CD14-positive monocyte (primary cell): Measurements from ENCODE around the gene ACSL3. TPM values are rescaled to one million over a fixed set of nuclear protein-coding genes. Genes with fewer than 3 reads are reported as not detected.
A peak's percentile ranks its signal among the peaks of the same experiment; 100 is the strongest.

Source experiments
- DNase-seq, 3 donors: peaks; one replicate each; pipeline ENCODE4 v3.0.0-alpha.2; 2011 to 2022
- H2AFZ ChIP-seq: 2 replicates; pipeline ENCODE4 v1.6.0; 2012; ENCODE audit warnings: mild to moderate bottlenecking, low read depth, low read length, inconsistent platforms; ENCODE audit not compliant: insufficient read depth, poor library complexity, severe bottlenecking
- H3K27ac ChIP-seq, 2 donors: 1 replicate in 1 of 2; 2 replicates in 1 of 2; pipeline ENCODE4 v1.5.1; 2012 to 2013; ENCODE audit warnings: low read length in 2 of 2, control low read depth in 1 of 2, inconsistent platforms in 1 of 2, low read depth in 1 of 2, mild to moderate bottlenecking in 1 of 2
- H3K27me3 ChIP-seq, 2 donors: one replicate each; pipeline versions ENCODE4 v1.6.0 to v1.6.1; 2011 to 2013; ENCODE audit warnings: low read length in 2 of 2; ENCODE audit not compliant: control insufficient read depth in 2 of 2, insufficient read depth in 2 of 2
- H3K36me3 ChIP-seq, 2 donors: replicated peaks in 1 of 2; 1 replicate in 1 of 2; 2 replicates in 1 of 2; pipeline versions ENCODE4 v1.5.1 to v1.6.1; 2012 to 2013; ENCODE audit warnings: low read length in 2 of 2, control low read depth in 1 of 2, inconsistent platforms in 1 of 2, mild to moderate bottlenecking in 1 of 2; ENCODE audit not compliant: insufficient read depth in 2 of 2, control insufficient read depth in 1 of 2
- H3K4me1 ChIP-seq, 2 donors: 1 replicate in 1 of 2; 2 replicates in 1 of 2; pipeline versions ENCODE4 v1.5.1 to v1.6.1; 2012 to 2013; ENCODE audit warnings: low read length in 2 of 2, control low read depth in 1 of 2, inconsistent platforms in 1 of 2, mild to moderate bottlenecking in 1 of 2, moderate library complexity in 1 of 2; ENCODE audit not compliant: insufficient read depth in 2 of 2, control insufficient read depth in 1 of 2
- H3K4me2 ChIP-seq: replicated peaks from 2 replicates; pipeline ENCODE3; 2012; ENCODE audit warnings: low read length, moderate library complexity, mild to moderate bottlenecking; ENCODE audit not compliant: poor library complexity, severe bottlenecking; ENCODE audit errors: extremely low read depth
- H3K4me3 ChIP-seq, 3 experiments: fragments of 200-600 bp in 1 of 3; sonication (generic) in 1 of 3; replicated peaks in 1 of 3; 1 replicate in 2 of 3; 2 replicates in 1 of 3; pipeline ENCODE4 v1.5.1; 2011 to 2013; ENCODE audit warnings: low read length in 3 of 3, mild to moderate bottlenecking in 3 of 3, control low read depth in 2 of 3, low read depth in 2 of 3, inconsistent platforms in 1 of 3, moderate library complexity in 1 of 3
- H3K79me2 ChIP-seq: 2 replicates; pipeline ENCODE4 v1.6.0; 2012; ENCODE audit warnings: mild to moderate bottlenecking, control low read depth, inconsistent platforms, low read length, moderate library complexity; ENCODE audit not compliant: insufficient read depth
- H3K9ac ChIP-seq: 2 replicates; pipeline ENCODE4 v1.6.0; 2017; ENCODE audit warnings: low read length, mild to moderate bottlenecking; ENCODE audit not compliant: insufficient read depth, poor library complexity, severe bottlenecking
- H3K9me3 ChIP-seq, 2 donors: replicated peaks in 1 of 2; 1 replicate in 1 of 2; 2 replicates in 1 of 2; pipeline versions ENCODE4 v1.5.1 to v1.6.1; 2012 to 2013; ENCODE audit warnings: low read length in 2 of 2, control low read depth in 1 of 2; ENCODE audit not compliant: control insufficient read depth in 1 of 2, insufficient read depth in 1 of 2
- H4K20me1 ChIP-seq: 2 replicates; pipeline ENCODE4 v1.6.0; 2012; ENCODE audit warnings: mild to moderate bottlenecking, low read length, control low read depth, moderate library complexity; ENCODE audit not compliant: insufficient read depth
- H3K27ac Mint-ChIP-seq, 7 donors: one replicate each; pipeline ENCODE4 v1.8.0; 2020; ENCODE audit warnings: mild to moderate bottlenecking in 7 of 7, mixed read lengths in 7 of 7, moderate library complexity in 6 of 7, inconsistent platforms in 2 of 7
- H3K27me3 Mint-ChIP-seq, 3 donors: one replicate each; pipeline ENCODE4 v1.8.0; 2021 to 2022; ENCODE audit warnings: low read depth in 3 of 3, mild to moderate bottlenecking in 3 of 3, mixed read lengths in 3 of 3, moderate library complexity in 3 of 3, inconsistent platforms in 1 of 3
- H3K36me3 Mint-ChIP-seq, 2 donors: one replicate each; pipeline ENCODE4 v1.8.0; 2020; ENCODE audit warnings: mixed read lengths in 2 of 2, inconsistent platforms in 1 of 2, mild to moderate bottlenecking in 1 of 2
- H3K4me1 Mint-ChIP-seq: one replicate; pipeline ENCODE4 v1.8.0; 2020; ENCODE audit warnings: mild to moderate bottlenecking, mixed read lengths
- H3K4me3 Mint-ChIP-seq, 2 donors: one replicate each; pipeline ENCODE4 v1.8.0; 2020; ENCODE audit warnings: mild to moderate bottlenecking in 2 of 2, mixed read lengths in 2 of 2, moderate library complexity in 1 of 2
- H3K9me3 Mint-ChIP-seq, 7 donors: one replicate each; pipeline ENCODE4 v1.8.0; 2020 to 2022; ENCODE audit warnings: mixed read lengths in 7 of 7, mild to moderate bottlenecking in 6 of 7, moderate library complexity in 6 of 7, inconsistent platforms in 2 of 7
- CTCF ChIP-seq: fragments of 200-600 bp; IDR thresholded peaks from one replicate; pipeline ENCODE4 v1.8.0; 2022; ENCODE audit warnings: antibody characterized with exemption, mild to moderate bottlenecking
- WGBS: methylation state at CpG from one replicate; pipeline ENCODE4 v1.1.5; 2013; ENCODE audit warnings: missing lambda C conversion rate; ENCODE audit not compliant: insufficient coverage; 5-methylcytosine and 5-hydroxymethylcytosine counted together
- intact Hi-C, 2 donors: fragments of 100-400 bp; cut with micrococcal nuclease; formaldehyde crosslinking; loops; one replicate each; pipeline versions ENCODE4 v1.15.0 to v1.15.1; 2023
- polyA plus RNA-seq, 3 donors: library from polyadenylated mRNA; depleted of rRNA in 1 of 3; unstranded in 2 of 3; stranded (reverse) in 1 of 3; fragments of 300-500 nt in 2 of 3; fragments of >200 nt in 1 of 3; fragmentation: Illumina TruSeq in 2 of 3; gene quantifications; 1 replicate in 2 of 3; 2 replicates in 1 of 3; pipeline ENCODE4 v1.2.3, GENCODE V29; 2012 to 2021

ACSL3 gene
- polyA plus RNA-seq, 3 donors = 8.8 to 24.4 (median 19.9) TPM

DNA sequence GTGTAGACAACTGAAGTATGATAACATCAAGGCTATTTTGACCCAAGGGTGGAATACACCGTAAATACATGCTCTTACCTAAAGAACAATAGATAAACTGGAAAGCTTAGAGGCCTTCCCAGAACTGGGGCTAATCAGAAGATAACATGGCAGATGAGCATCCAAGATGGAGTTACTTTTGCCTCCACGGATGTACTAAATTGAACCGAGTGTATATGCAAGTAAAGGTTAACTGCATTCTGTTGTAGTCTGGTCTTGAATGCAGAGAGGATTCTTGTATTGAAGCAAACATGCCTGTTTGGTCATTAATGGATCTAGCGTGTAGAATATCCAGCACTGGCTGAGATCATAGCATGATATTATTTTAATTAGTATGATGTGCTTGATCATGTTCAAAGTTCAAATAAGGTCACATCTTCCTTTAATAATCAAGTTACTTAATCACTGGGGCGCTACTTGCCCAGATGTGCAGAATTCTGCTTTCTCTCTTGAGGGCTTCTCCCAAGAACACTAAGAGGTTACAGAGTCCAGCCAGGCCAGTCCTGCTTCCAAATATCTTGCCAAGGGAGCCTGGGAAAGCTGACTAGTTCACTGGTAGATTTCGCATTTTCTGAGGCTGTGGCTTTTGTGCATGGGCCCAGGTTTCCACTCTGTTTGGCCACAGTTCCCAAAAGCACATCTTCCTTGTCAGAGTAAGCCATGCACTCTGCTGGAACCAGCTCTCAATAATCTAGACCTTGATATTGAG, 37.5 kb upstream of the ACSL3 start:
- Histone ChIP-seq H3K79me2 (no peaks in the 10 kb centered on the region), H4K20me1 (no peaks in the 10 kb centered on the region), H3K9me3 (no peaks in the 10 kb centered on the region), H3K9ac (no peak overlapping the region), H3K27ac (no peak overlapping the region), H3K36me3 (no peaks in the 10 kb centered on the region), H2AFZ (peak overlapping the region; percentile 14), H3K4me1 (peaks cover 15 to 18% of the 10 kb centered on the region in 2 donors), H3K4me2 (peak overlapping the region; percentile 6), H3K27me3 (no peaks in the 10 kb centered on the region), H3K4me3 (peak overlapping the region in 1 of 3 experiments; percentile 0)
- no peak for DNase-seq
- Mint-ChIP-seq H3K4me3 (no peak overlapping the region), H3K27ac (peak overlapping the region in 2 of 7 donors; percentile 25 to 63), H3K27me3 (peaks cover 0 to under 1% (median 0%) of the 10 kb centered on the region in 3 donors), H3K36me3 (no peaks in the 10 kb centered on the region), H3K9me3 (no peaks in the 10 kb centered on the region), H3K4me1 (peaks cover 25% of the 10 kb centered on the region)
- 66% methylated on average over 5 of the region's 6 CpGs for WGBS
- TF ChIP-seq CTCF = no peak
- intact Hi-C loops = no loop called here

GRCh38 chr2:222825031-222825430, 35.8 kb upstream of the ACSL3 start:
- no peak for TF ChIP-seq CTCF

More at GRCh38 chr2:222825031-222825430, 35.8 kb upstream of the ACSL3 start:
- H3K36me3 ChIP-seq = no peaks in the 10 kb centered on the region
- H3K9ac ChIP-seq = no peak overlapping the region
- no peaks in the 10 kb centered on the region for H3K9me3 ChIP-seq
- no peaks in the 10 kb centered on the region for H3K36me3 Mint-ChIP-seq
- H3K27ac Mint-ChIP-seq = no peak overlapping the region
- no peaks in the 10 kb centered on the region for H3K9me3 Mint-ChIP-seq
- H3K27ac ChIP-seq = no peak overlapping the region
- no peaks in the 10 kb centered on the region for H3K27me3 ChIP-seq
- H2AFZ ChIP-seq = no peak overlapping the region
- peaks cover 15 to 18% of the 10 kb centered on the region in 2 donors for H3K4me1 ChIP-seq
- H3K4me1 Mint-ChIP-seq = peaks cover 22% of the 10 kb centered on the region
- no peak overlapping the region for H3K4me2 ChIP-seq
- H3K27me3 Mint-ChIP-seq = peaks cover 0 to 1% (median 0%) of the 10 kb centered on the region in 3 donors
- no peak overlapping the region for H3K4me3 Mint-ChIP-seq
- DNase-seq = no peak
- no peaks in the 10 kb centered on the region for H3K79me2 ChIP-seq
- no CpG with 5 or more reads among the region's 1 CpG for WGBS
- intact Hi-C loops = no loop called here
- H3K4me3 ChIP-seq = no peak overlapping the region
- no peaks in the 10 kb centered on the region for H4K20me1 ChIP-seq
